22Rv1 (cell line): ENCODE results near the gene MT4.

Experiments used
- CTCF ChIP-seq: fragments of 450-650 bp; IDR thresholded peaks from 2 replicates; pipeline ENCODE4 v1.5.1; 2017; ENCODE audit warnings: mild to moderate bottlenecking
- ZFX ChIP-seq: fragments of 450-650 bp; IDR thresholded peaks from 2 replicates; pipeline ENCODE4 v1.6.1; 2017; ENCODE audit warnings: antibody characterized with exemption, borderline replicate concordance

- TF ChIP-seq CTCF (no peak), ZFX (no peak)
Observed at GRCh38 chr16:56605475-56605874, 40.6 kb downstream of the MT4 start.
